ENCODE data around the gene FASN. TPM values are rescaled to one million over a fixed set of nuclear protein-coding genes. Genes with fewer than 3 reads are reported as not detected.
A peak's percentile ranks its signal among the peaks of the same experiment; 100 is the strongest.

Gene FASN
- total RNA-seq, 6 experiments from 2014 or later, result 108 to 138 (median 112) TPM

DNA sequence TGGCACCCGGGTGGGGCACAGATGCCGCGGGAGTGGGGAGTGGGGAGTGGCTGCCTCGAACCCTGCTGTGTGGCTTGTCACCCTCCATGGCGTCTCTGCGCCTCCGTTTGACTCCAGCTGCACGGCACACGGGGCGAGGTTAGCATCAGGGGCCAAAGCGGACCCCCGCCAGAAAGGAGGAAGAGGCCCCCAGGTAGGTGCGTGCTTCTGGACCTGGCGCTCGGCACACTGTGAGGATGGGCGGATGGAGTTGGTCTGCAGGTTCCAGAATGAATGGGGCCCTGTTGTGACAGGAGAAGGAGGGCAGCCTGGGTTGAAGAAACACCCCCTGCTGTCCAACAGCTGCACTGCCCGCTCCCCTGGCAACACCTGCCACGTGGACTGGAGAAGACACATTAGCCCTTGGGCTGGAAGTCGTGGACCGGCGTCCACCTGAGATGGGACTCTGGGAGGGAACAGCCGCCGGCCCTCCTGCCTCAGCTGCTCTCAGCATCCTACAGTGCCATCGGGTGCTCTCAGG is 9.4 kb upstream of the FASN start:
- no peak overlapping the region for H3K27ac Mint-ChIP-seq

GRCh38 chr17:82106688-82107305 is 8.8 kb upstream of the FASN start:
- Mint-ChIP-seq H3K27ac (peak overlapping the region; percentile 61; the same call in 1 of the 2 replicates), H3K9me3 (no peaks in the 10 kb centered on the region), H3K4me3 (peak overlapping the region; percentile 11; the same call in 1 of the 2 replicates), H3K36me3 (ENCODE audit: low read depth) (no peaks in the 10 kb centered on the region), H3K27me3 (ENCODE audit: insufficient read depth) (peaks cover 2% of the 10 kb centered on the region), H3K4me1 (ENCODE audit: low read depth) (peaks cover 9% of the 10 kb centered on the region; the same call in 1 of the 2 replicates)
- no peak for TF ChIP-seq CTCF (IDR thresholded peaks at IDR 0.05)
- no peak for DNase-seq

More for the DNA sequence above, 9.4 kb upstream of the FASN start:
- Mint-ChIP-seq H3K4me1 (ENCODE audit: low read depth) (peaks cover 9% of the 10 kb centered on the region; the same call in 1 of the 2 replicates), H3K4me3 (no peak overlapping the region), H3K36me3 (ENCODE audit: low read depth) (no peaks in the 10 kb centered on the region), H3K27me3 (ENCODE audit: insufficient read depth) (peaks cover 2% of the 10 kb centered on the region), H3K9me3 (no peaks in the 10 kb centered on the region)
- no peak for DNase-seq
- TF ChIP-seq CTCF (IDR thresholded peaks at IDR 0.05), result no peak; the same call in 1 of the 2 replicates

DNA sequence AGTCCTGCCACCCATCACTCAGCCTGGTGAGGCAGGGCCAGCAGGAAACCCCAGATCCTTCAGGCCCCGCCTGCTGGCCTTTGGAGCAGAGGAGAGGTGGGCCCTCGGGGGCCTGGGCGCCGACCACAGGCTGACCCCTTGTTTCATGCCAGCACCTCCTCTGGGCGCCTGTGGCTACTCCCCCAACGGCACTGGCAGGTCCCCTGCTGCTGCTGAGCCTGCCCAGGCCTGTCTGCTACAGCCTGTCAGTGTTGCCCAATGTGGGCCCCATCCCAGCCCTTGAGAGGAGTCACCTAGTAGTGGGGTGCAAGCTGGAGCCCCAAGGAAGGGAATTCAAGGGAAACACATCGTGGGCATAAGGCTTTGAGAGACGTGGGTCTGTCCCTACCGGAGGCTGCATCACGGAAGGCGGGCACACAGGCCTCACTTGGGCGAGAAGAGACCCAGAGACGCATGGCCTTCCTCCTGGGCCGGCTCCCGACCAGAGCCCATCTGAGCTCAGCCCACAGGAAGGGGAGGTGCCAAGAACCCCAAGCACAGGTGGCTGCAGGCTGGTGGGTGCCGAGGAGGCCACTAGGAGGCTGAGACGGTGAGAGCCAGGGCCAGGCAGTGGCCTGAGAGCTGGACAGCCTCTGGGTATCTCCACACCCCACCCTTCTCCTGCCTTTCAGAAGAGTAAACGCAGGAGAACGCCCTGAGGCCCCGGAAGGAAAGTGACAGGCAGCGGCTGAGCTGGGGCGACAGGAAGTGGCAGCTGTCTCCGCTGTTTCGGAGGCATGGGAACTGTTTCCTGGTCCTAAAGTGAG is 8.0 kb upstream of the FASN start:
- H3K4me1 Mint-ChIP-seq (ENCODE audit: low read depth), result peaks cover 9% of the 10 kb centered on the region; the same call in 1 of the 2 replicates
- H3K27ac Mint-ChIP-seq, result peak overlapping the region; percentile 61; the same call in 1 of the 2 replicates
- no peaks in the 10 kb centered on the region for H3K36me3 Mint-ChIP-seq (ENCODE audit: low read depth)

DNA sequence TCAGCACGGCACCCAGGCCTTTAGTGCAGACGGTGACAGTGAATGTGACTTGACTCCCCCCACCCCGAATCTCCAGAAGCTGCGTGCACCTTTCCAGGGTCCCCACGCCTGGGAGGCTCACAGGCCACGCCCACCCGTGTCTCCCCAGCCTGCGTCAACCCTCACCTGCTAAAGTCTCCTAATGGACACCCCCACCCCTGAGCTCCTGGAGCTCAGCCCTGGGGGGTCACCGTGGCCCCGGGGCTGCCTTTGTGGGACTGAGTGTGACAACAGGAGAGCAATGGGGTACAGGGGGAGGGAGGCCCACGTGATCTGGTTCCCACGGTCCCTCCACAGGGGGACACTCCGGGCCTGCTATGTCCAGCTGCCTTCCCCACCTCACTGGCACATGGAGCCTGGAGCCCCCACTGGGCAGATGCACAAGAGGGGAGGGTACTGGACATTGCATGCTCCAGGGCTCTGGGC is 7.4 kb upstream of the FASN start:
- peaks cover 9% of the 10 kb centered on the region; the same call in 1 of the 2 replicates for H3K4me1 Mint-ChIP-seq (ENCODE audit: low read depth)
- no peak for TF ChIP-seq CTCF (IDR thresholded peaks at IDR 0.05)
- H3K9me3 Mint-ChIP-seq, result no peaks in the 10 kb centered on the region
- no peak overlapping the region for H3K27ac Mint-ChIP-seq
- H3K27me3 Mint-ChIP-seq (ENCODE audit: insufficient read depth), result peaks cover 2% of the 10 kb centered on the region
- H3K4me3 Mint-ChIP-seq, result no peak overlapping the region
- no peak for DNase-seq
- no peaks in the 10 kb centered on the region for H3K36me3 Mint-ChIP-seq (ENCODE audit: low read depth)

More for the DNA sequence above, 8.0 kb upstream of the FASN start:
- peak; percentile 64 for TF ChIP-seq CTCF (IDR thresholded peaks at IDR 0.05)
- no peaks in the 10 kb centered on the region for H3K9me3 Mint-ChIP-seq
- H3K27me3 Mint-ChIP-seq (ENCODE audit: insufficient read depth), result peaks cover 2% of the 10 kb centered on the region
- DNase-seq, result peak; percentile 55
- peak overlapping the region; percentile 11; the same call in 1 of the 2 replicates for H3K4me3 Mint-ChIP-seq

GRCh38 chr17:82104797-82105416 is 6.9 kb upstream of the FASN start:
- H3K4me3 Mint-ChIP-seq, result no peak overlapping the region
- H3K36me3 Mint-ChIP-seq (ENCODE audit: low read depth), result no peaks in the 10 kb centered on the region
- no peak for TF ChIP-seq CTCF (IDR thresholded peaks at IDR 0.05)

More at GRCh38 chr17:82104797-82105416, 6.9 kb upstream of the FASN start:
- no peak for DNase-seq
- H3K9me3 Mint-ChIP-seq, result no peaks in the 10 kb centered on the region
- H3K27ac Mint-ChIP-seq, result no peak overlapping the region
- peaks cover 9% of the 10 kb centered on the region; the same call in 1 of the 2 replicates for H3K4me1 Mint-ChIP-seq (ENCODE audit: low read depth)
- peaks cover 2% of the 10 kb centered on the region; the same call in 1 of the 2 replicates for H3K27me3 Mint-ChIP-seq (ENCODE audit: insufficient read depth)

Measured in HFFc6 (cell line).